K562 (cell line): ENCODE results near the gene RIPOR1. TPM values are rescaled to one million over a fixed set of nuclear protein-coding genes. Genes with fewer than 3 reads are reported as not detected.
A peak's percentile ranks its signal among the peaks of the same experiment; 100 is the strongest.

ENCODE experiments used
- ATAC-seq: fragments of 200-7000 bp; cut with Tn5 transposase; 3 replicates; pipeline ENCODE4 v1.9.1; 2020; ENCODE audit warnings: moderate library complexity
- BruUV-seq: library from RNA; stranded (reverse); fragments of 400-500 nt; replicated peaks from 2 replicates; lab custom pipeline; 2021; lab: Mats Ljungman, UMichigan
- CTCF ChIA-PET: fragments of 300-600 bp; formaldehyde crosslinking; extraction: SDS; loops from one replicate; lab custom pipeline; 2021; ENCODE audit warnings: low intra/inter-chr PET ratio; lab: Yijun Ruan, JAX
- POLR2A ChIA-PET: fragments of 300-600, 350-650 bp; sonication (Branson Sonifier 250); formaldehyde crosslinking; extraction: SDS; loops from one replicate; lab custom pipeline; 2021; ENCODE audit warnings: antibody characterized with exemption, inconsistent platforms; lab: Yijun Ruan, JAX
- DNase-seq, 4 experiments: peaks; one replicate each; pipeline versions ENCODE4 v3.0.0 to v3.0.0-alpha.2; 2011 to 2018; ENCODE audit warnings: low spot score in 3 of 4, mixed read lengths in 3 of 4; ENCODE audit errors: extremely low read depth in 1 of 4
- FAIRE-seq: peaks from 2 replicates; lab custom pipeline; 2011; peaks lifted over from hg19 to GRCh38; lab: Jason Lieb, UNC
- H2AFZ ChIP-seq: 2 replicates; pipeline ENCODE4 v1.6.0; 2011; ENCODE audit warnings: low read depth, low read length, control low read depth, inconsistent platforms
- H3K27ac ChIP-seq: fragments of 200-600 bp; 3 replicates; pipeline ENCODE4 v1.8.0; 2011; ENCODE audit warnings: low read depth, mild to moderate bottlenecking, control low read depth, inconsistent platforms, low read length, moderate library complexity, mixed read lengths; ENCODE audit errors: extremely low read depth
- H3K27me3 ChIP-seq, 2 experiments: fragments of 300-600 bp in 1 of 2; 2 replicates in 1 of 2; 3 replicates in 1 of 2; pipeline versions ENCODE4 v1.6.0 to v1.8.0; 2011; ENCODE audit warnings: inconsistent platforms in 2 of 2, low read length in 2 of 2, mild to moderate bottlenecking in 1 of 2, mixed read lengths in 1 of 2, moderate library complexity in 1 of 2; ENCODE audit not compliant: control insufficient read depth in 2 of 2, insufficient read depth in 2 of 2
- H3K36me3 ChIP-seq: fragments of 300-600 bp; 3 replicates; pipeline ENCODE4 v1.8.0; 2011; ENCODE audit warnings: mild to moderate bottlenecking, low read length, inconsistent platforms; ENCODE audit not compliant: control insufficient read depth, insufficient read depth
- H3K4me1 ChIP-seq, 2 experiments: fragments of 200-600 bp in 1 of 2; replicated peaks in 1 of 2; 2 replicates in 1 of 2; 3 replicates in 1 of 2; pipeline versions ENCODE4 v1.5.1 to v1.8.0; 2011; ENCODE audit warnings: inconsistent platforms in 2 of 2, low read length in 2 of 2, mild to moderate bottlenecking in 1 of 2, mixed read lengths in 1 of 2, moderate library complexity in 1 of 2; ENCODE audit not compliant: control insufficient read depth in 2 of 2, insufficient read depth in 2 of 2
- H3K4me2 ChIP-seq: 2 replicates; pipeline ENCODE4 v1.6.1; 2011; ENCODE audit warnings: low read length, control low read depth, inconsistent platforms, mixed read lengths; ENCODE audit not compliant: insufficient read depth
- H3K4me3 ChIP-seq: fragments of 200-600 bp; sonication (generic), shearing (Covaris generic); 2 replicates; pipeline ENCODE4 v1.5.1; 2016; ENCODE audit warnings: control low read depth, inconsistent platforms
- H3K79me2 ChIP-seq: fragments of 200-600 bp; 3 replicates; pipeline ENCODE4 v1.8.0; 2011; ENCODE audit warnings: low read length, inconsistent platforms; ENCODE audit not compliant: control insufficient read depth, insufficient read depth
- H3K9ac ChIP-seq, 2 experiments: 2 replicates each; pipeline versions ENCODE4 v1.6.0 to v1.6.1; 2011; ENCODE audit warnings: low read depth in 2 of 2, low read length in 2 of 2, control low read depth in 1 of 2, inconsistent platforms in 1 of 2, mild to moderate bottlenecking in 1 of 2, mixed read lengths in 1 of 2; ENCODE audit not compliant: insufficient read depth in 1 of 2
- H3K9me1 ChIP-seq: one replicate; pipeline ENCODE4 v1.6.0; 2011; ENCODE audit warnings: inconsistent platforms, mild to moderate bottlenecking, low read length, moderate library complexity; ENCODE audit not compliant: control insufficient read depth, insufficient read depth
- H3K9me3 ChIP-seq: replicated peaks from 2 replicates; pipeline ENCODE4 v1.5.1; 2011; ENCODE audit warnings: low read depth, low read length, inconsistent platforms; ENCODE audit not compliant: control insufficient read depth, insufficient read depth
- H4K20me1 ChIP-seq: replicated peaks from 2 replicates; pipeline ENCODE4 v1.6.1; 2011; ENCODE audit warnings: low read length, inconsistent platforms, mixed read lengths; ENCODE audit not compliant: control insufficient read depth, insufficient read depth
- AFF4 ChIP-seq: sonication (generic); formaldehyde crosslinking; IDR thresholded peaks from 2 replicates; pipeline ENCODE4 v1.8.0; 2023; ENCODE audit warnings: mild to moderate bottlenecking, missing genetic modification reagents
- CHAMP1 ChIP-seq: fragments of 450-650 bp; IDR thresholded peaks from 2 replicates; pipeline ENCODE4 v1.6.1; 2016; ENCODE audit warnings: mild to moderate bottlenecking
- DEAF1 ChIP-seq: fragments of 450-650 bp; formaldehyde crosslinking; IDR thresholded peaks from 2 replicates; pipeline ENCODE4 v1.4.0; 2020; ENCODE audit warnings: mild to moderate bottlenecking, moderate library complexity
- JUNB ChIP-seq: fragments of 450-650 bp; formaldehyde crosslinking; conservative IDR thresholded peaks from 2 replicates; pipeline ENCODE4 v1.4.0; 2020; ENCODE audit warnings: mild to moderate bottlenecking
- MBD1 ChIP-seq: fragments of 250-450 bp; sonication (Bioruptor Pico); IDR thresholded peaks from 2 replicates; pipeline ENCODE4 v1.8.0; 2022; ENCODE audit warnings: inconsistent platforms
- MTA3 ChIP-seq: fragments of 450-650 bp; formaldehyde crosslinking; IDR thresholded peaks from 2 replicates; pipeline ENCODE4 v1.6.1; 2017; ENCODE audit warnings: mild to moderate bottlenecking, borderline replicate concordance
- PML ChIP-seq: IDR thresholded peaks from 2 replicates; pipeline ENCODE4 v1.6.1; 2012; ENCODE audit warnings: low read length, inconsistent platforms
- ZKSCAN8 ChIP-seq: fragments of 200-800 bp; sonication (Bioruptor generic); IDR thresholded peaks from 2 replicates; pipeline ENCODE4 v1.6.1; 2016; ENCODE audit warnings: missing genetic modification characterization, missing compliant biosample characterization
- ZNF143 ChIP-seq: sonication (generic); formaldehyde crosslinking; IDR thresholded peaks from 2 replicates; pipeline ENCODE4 v1.9.0; 2022; ENCODE audit warnings: mild to moderate bottlenecking, missing genetic modification reagents
- WGBS: fragments of 100-300 bp; shearing (Covaris generic); methylation state at CpG from one replicate; pipeline ENCODE4 v1.1.6; 2016; ENCODE audit warnings: low coverage, mixed read lengths; ENCODE audit not compliant: insufficient coverage; ENCODE audit errors: missing lambda C conversion rate; 5-methylcytosine and 5-hydroxymethylcytosine counted together
- in situ Hi-C: fragments of 300-500 bp; cut with MboI; formaldehyde crosslinking; loops from 4 replicates; pipeline ENCODE4 v1.15.0; 2018; ENCODE audit warnings: inconsistent platforms, mixed read lengths
- intact Hi-C: fragments of 100-400 bp; cut with micrococcal nuclease; formaldehyde crosslinking; loops from 2 replicates; pipeline ENCODE4 v1.14.2; 2022
- polyA plus RNA-seq, 8 experiments: library from polyadenylated mRNA; depleted of rRNA in 4 of 8; stranded (reverse) in 5 of 8; unstranded in 3 of 8; fragments of >200 nt; fragmentation: Nextera tagmentation in 2 of 8; fragmentation: Illumina TruSeq in 1 of 8; extraction: Ambion mirVana in 2 of 8; extraction: Trizol in 1 of 8; gene quantifications; 2 replicates each; pipeline versions ENCODE4 v1.2.1 to v1.2.3, GENCODE V29; 2011 to 2014; ENCODE audit warnings: inconsistent platforms in 1 of 8, missing spikeins in 1 of 8
- total RNA-seq, 7 experiments: library from RNA; depleted of rRNA in 6 of 7; stranded (reverse); fragments of >200 nt in 6 of 7; fragmentation: Illumina TruSeq in 2 of 7; extraction: Trizol in 2 of 7; gene quantifications; 2 replicates each; pipeline versions ENCODE4 v1.2.1 to v1.2.3, GENCODE V29; 2011 to 2021; ENCODE audit warnings: low replicate concordance in 1 of 7

Gene RIPOR1
- total and polyA plus RNA-seq, 9 of the 15 experiments (the other 6 are each of a cell fraction or from before 2014, with no cell fraction given) = 0.36 to 31.1 (median 3.0) TPM

- TF ChIP-seq JUNB (CRISPR knock-in tag) (no peak), ZKSCAN8 (no peak), CHAMP1 (no peak)
Observed at GRCh38 chr16:67483150-67483549, 45.5 kb upstream of the RIPOR1 start, which contains the start of gene AGRP (continued).

- Histone ChIP-seq H3K9ac (peak overlapping the region in 1 of 2 experiments; percentile 50; a peak in 1 of 4 replicates), H3K36me3 (peaks cover 7% of the 10 kb centered on the region; the same call in 2 of the 3 replicates), H3K4me2 (no peak overlapping the region), H3K9me3 (no peaks in the 10 kb centered on the region), H3K79me2 (peaks cover 36% of the 10 kb centered on the region), H3K9me1 (no peaks in the 10 kb centered on the region), H3K4me3 (no peak overlapping the region), H4K20me1 (no peaks in the 10 kb centered on the region), H3K27me3 (no peaks in the 10 kb centered on the region), H3K27ac (no peak overlapping the region), H2AFZ (no peak overlapping the region), H3K4me1 (peaks cover 20 to 34% of the 10 kb centered on the region in 2 experiments)
- POLR2A ChIA-PET = interaction anchor here (1.0 kb wide), 1 partner anchor 32 kb away, joined by 3 read pairs; no protein-coding TSS in a partner anchor
- ATAC-seq (no peak), FAIRE-seq (no peak), DNase-seq (no peak)
- intact Hi-C loops = no loop called here
- CTCF ChIA-PET = interaction anchor here (1.1 kb wide), 1 partner anchor 38 kb away, joined by 3 read pairs; no protein-coding TSS in a partner anchor
- in situ Hi-C loops = no loop called here
- WGBS = 83% methylated on average over 10 of the region's 12 CpGs
- BruUV-seq = no TSS peak
- TF ChIP-seq PML (no peak), AFF4 (no peak), MBD1 (CRISPR knock-in tag) (no peak), DEAF1 (no peak), ZNF143 (CRISPR knock-in tag) (no peak), MTA3 (no peak)
Observed at GRCh38 chr16:67483731-67484525, 44.7 kb upstream of the RIPOR1 start.
